Stimulated activated CD4-positive, alpha-beta T cell treated with anti-CD3 and anti-CD28 coated beads, Interleukin-12 subunit alpha, Interleukin-12 subunit beta, amount 100 ng/mL, for 4 hours (primary cell): ENCODE measurements around the gene MMAB.

Source experiments
- DNase-seq: peaks from one replicate; pipeline ENCODE4 v3.0.0-alpha.2; 2020

The MMAB gene

DNA sequence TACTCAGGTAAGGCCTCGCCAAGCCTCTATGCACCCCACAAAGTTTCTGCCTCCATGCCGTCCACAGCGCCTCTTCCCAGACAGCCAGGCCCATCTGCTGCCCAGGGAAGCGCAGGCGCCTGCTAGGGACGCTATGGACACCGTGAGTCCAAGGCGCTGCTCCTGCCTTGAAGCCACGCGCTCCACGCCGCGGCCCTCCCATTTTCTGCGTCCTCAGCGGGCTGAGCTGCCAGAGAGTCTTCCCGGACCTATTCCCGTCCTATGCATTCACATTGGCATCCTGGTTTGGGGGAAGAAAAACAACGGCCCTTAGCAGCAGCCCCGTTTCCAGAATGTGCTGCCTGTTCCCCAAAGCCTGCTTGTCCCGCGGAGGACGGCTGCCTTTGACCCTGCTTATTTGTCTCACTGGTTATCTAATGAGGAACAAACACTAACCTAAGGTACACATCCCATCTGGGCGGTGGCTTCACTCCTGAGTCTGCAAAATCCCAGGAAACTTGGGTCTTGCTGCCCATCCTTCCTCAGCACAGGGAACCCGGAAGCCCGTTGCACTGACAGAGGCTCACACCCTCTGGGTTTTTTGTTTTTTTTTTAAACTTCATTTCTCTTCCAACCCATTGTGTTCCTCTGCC is 38.0 kb downstream of the MMAB start:
- no peak for DNase-seq

GRCh38 chr12:109534456-109534855 is 38.8 kb downstream of the MMAB start:
- DNase-seq, result no peak

- DNase-seq, result no peak
These were observed 39.9 kb downstream of the MMAB start for GRCh38 chr12:109533487-109533740.

- no peak for DNase-seq
These were observed 40.4 kb downstream of the MMAB start for GRCh38 chr12:109532721-109533486.

- DNase-seq, result no peak
These were observed 41.9 kb downstream of the MMAB start for GRCh38 chr12:109531411-109531810.

- no peak for DNase-seq
These were observed 43.3 kb downstream of the MMAB start for GRCh38 chr12:109529691-109530640.

DNA sequence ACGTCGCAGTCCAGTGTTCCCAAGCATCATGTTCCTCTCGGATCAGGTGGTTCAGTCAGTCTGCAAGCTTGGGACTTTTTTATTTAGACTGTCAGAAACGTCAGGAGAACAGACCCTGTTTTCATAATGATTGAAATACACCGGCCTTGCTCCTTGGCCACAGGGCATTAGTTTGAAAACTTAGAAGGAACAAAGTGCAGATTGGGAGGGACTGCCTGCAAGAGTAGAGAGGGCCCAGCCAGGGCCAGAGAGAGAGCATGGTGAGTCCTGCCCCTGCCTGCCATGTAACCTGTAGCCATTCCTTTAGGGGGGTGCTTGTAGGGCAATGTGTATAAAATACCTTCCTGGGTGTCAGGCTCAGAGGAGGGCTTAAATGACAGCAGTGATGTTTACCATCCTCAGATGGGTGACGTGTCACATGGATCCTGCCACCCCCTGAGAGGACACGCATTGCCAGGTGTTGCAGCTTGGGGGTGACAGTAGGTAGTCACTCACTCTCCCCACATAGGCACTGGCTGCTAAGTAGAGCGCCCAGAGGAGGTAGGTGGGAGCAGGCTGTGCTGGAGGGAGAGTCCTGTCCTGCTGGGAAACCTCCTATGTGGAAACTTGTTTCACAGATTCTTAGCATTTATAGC is 45.7 kb downstream of the MMAB start:
- DNase-seq, result no peak

- no peak for DNase-seq
These were observed 48.1 kb downstream of the MMAB start for GRCh38 chr12:109525279-109525585.

GRCh38 chr12:109524466-109525278 is 48.6 kb downstream of the MMAB start:
- no peak for DNase-seq

DNA sequence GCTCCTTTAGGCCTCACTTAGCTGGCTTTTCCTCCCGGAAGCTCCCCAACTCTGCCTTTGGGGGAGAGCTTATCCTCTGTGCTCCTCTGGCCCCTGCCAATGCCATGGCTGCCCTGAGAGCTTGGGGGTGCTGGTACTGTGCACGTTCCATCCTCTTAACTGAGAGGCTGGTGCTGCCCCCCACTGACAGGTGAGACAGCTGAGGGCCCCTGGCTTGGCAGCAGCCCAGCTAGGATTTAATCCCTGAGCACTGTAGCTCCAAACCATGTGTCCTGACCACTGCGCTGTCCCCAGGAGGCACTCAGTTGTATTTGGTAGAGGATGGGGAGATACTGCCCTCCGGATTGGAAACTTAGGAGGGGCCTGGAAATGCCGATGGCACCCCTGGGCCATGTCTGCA is 49.8 kb downstream of the MMAB start:
- no peak for DNase-seq

GRCh38 chr12:109523071-109523470 is 50.2 kb downstream of the MMAB start:
- no peak for DNase-seq

GRCh38 chr12:109521831-109522230 is 51.5 kb downstream of the MMAB start:
- DNase-seq, result no peak

GRCh38 chr12:109519787-109520186 is 53.5 kb downstream of the MMAB start:
- DNase-seq, result no peak

GRCh38 chr12:109518820-109519665 is 54.3 kb downstream of the MMAB start:
- peak; percentile 49 for DNase-seq

GRCh38 chr12:109517619-109518018 is 55.7 kb downstream of the MMAB start:
- DNase-seq, result no peak

DNA sequence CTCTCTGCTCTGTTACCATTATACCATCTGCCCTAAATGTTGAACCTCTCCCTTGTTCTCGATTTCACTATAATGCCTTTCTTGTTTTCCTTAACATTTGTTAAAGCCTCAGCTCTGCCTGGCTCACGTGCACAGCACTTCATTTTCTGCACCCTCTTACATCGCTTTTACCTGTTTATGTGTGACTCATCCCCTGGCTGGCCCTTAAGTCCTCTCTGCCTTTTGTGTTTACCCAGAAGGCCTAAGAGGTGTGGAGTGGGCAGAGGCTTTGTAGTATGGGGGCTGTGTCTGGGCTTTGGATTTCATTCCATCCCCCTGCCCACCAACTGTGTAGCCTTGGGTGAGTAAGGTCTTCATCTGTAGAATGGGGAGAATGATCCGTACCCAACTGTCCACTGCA is 59.3 kb downstream of the MMAB start:
- DNase-seq, result no peak

- DNase-seq, result no peak
These were observed 60.3 kb downstream of the MMAB start for GRCh38 chr12:109513051-109513450.

GRCh38 chr12:109512608-109513007 is 60.7 kb downstream of the MMAB start:
- DNase-seq, result no peak

- no peak for DNase-seq
These were observed 63.1 kb downstream of the MMAB start for GRCh38 chr12:109510196-109510595.

- DNase-seq, result no peak
These were observed 69.2 kb downstream of the MMAB start for GRCh38 chr12:109504068-109504467.
